Eye (tissue), 1 donor: ENCODE measurements around the gene KMT2D.
"Not testable (repeated sequence)": the region's sequence is repeated elsewhere in the genome, so short reads cannot be mapped to it uniquely, and the experiment has no call there.

Source experiments
- DNase-seq: peaks from one replicate; pipeline ENCODE4 v3.0.0-alpha.2; 2015

Gene KMT2D

GRCh38 chr12:49088150-49088931 lies 27.7 kb upstream of the KMT2D start:
- DNase-seq, result peak; percentile 93

DNA sequence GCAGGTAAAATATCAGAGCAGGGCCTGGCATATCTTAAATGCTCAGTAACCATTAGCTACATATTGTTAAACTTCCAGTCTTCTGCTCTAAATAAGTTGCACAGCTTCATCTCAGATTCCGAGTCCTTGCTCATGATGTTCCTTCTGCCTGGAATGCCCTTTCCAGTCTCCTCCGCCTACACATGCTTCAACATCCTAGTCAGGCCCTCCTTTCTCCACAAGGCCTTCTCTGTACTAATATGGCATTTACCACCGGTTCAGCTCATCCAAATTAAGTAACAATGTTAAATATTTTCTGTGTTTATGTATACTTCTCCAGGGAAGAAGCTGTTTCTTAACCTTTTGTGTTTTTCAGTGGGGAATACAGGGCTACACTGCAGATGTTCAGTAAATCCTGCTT lies 25.5 kb upstream of the KMT2D start:
- DNase-seq, result no peak

DNA sequence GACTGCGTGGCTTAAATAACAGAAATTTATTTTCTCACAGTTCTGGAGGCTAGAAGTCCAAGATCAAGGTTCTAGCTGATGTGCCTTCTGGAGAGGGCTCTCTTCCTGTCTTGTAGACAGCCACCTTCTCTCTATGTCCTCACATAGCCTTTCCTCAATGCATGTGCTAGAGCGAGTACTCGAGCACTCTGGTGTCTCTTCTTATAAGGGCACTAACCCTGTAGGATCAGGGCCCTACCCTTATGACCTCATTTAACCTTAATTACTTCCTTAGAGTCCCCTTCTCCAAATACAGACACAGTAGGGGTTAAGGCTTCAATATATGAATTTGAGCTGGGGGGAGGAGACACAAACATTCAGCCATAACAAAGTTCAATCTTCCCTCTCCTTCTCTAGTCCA lies 23.8 kb upstream of the KMT2D start:
- no peak for DNase-seq

GRCh38 chr12:49079793-49080192 lies 19.2 kb upstream of the KMT2D start:
- DNase-seq, result peak; percentile 24

DNA sequence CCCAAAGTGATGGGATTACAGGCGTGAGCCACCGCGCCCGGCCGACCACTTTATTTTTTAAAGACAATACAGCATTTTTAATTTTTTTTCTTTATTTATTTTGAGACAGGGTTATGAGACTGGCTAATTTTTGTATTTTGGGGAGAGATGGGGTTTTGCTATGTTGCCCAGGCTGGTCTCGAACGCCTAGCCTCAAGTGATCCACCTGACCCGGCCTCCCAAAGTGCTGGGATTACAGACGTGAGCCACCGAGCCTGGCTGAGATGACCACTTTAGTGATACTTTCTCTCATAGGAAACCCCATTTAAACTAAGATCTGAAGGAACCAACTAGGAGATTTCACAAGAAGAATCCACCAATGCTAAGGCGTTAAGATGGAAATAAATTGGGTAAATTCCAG lies 10.4 kb upstream of the KMT2D start:
- DNase-seq, result no peak

- DNase-seq, result peak; percentile 98
These were observed 9.1 kb upstream of the KMT2D start, which contains the start of gene RHEBL1 for GRCh38 chr12:49069507-49070346. Gene RHEBL1, minus strand, starts transcription at chr12:49069979. Its CDS starts 194 bp downstream, at chr12:49069785.

GRCh38 chr12:49068879-49069506 lies 8.4 kb upstream of the KMT2D start:
- peak; percentile 25 for DNase-seq

- DNase-seq, result no peak
These were observed 5.5 kb upstream of the KMT2D start for GRCh38 chr12:49066120-49066519.

GRCh38 chr12:49064767-49065152 lies 4.2 kb upstream of the KMT2D start:
- DNase-seq, result no peak

GRCh38 chr12:49061916-49062315 lies 1.3 kb upstream of the KMT2D start:
- DNase-seq, result not testable (repeated sequence)

DNA sequence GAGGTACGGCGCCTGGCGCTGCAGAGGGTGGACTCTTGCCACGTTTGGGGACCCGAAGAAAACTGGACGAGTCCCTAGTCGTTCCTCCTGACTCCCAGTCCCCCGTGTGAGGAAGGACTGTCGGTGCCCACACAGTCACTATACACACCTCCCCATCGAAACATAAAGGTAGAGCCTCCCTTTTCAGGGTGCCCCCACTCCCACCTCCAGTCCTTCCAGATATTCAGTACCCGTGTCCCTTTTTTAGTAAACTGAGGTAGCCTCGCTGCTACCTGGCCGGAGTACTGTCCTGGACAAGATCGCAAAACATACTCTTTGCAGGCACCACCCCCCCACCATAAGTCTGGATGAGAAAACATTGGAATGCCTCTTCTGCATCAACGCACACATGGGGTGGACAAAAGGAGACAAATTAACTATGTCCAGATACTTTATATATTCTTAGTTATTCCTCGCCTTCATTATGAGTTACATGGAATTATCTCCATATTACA lies 610 bp upstream of the KMT2D start:
- DNase-seq, result no peak

DNA sequence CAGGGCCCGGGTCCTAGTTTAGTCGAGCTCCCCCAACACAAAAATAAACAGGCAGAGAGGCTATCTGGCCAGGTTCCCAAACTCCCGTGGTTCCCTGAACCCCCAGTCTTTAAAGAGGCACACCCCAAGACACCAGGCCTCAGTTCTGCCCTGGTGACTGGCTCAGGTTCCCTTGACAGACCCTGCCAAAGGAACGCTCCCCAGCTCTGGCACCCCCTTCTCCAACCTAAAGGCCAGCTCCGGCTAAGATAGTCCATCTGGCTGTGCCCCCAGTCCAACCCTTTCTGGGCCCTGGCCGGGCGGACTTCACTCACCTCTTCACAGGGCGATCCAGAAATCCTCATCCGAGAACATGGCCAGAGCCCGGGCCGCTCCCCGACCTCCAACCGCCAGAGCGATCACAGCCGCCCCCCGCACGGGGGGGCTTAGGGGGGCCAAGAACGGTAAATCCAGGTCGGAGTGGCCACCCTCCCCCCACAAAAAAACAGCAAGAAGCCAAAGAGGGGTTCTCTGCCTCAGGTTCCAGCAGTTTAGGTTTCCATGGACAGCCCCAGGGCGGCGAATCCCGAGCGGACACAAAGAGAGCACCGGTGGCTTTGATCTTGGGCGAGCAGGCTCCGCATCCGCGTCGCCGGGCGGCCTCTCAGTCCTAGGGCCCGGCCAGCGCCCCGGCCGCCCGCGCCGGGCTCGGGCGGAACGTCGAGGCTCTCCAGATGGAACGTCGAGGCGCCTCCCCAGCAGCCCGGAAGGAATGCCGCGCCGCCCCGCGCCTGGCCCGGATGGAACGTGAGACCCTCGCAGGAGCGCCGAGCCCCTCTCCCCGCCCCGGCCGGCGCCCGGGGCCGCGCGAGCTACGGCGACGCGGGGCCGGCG lies 1.1 kb downstream of the KMT2D start:
- DNase-seq, result no peak

DNA sequence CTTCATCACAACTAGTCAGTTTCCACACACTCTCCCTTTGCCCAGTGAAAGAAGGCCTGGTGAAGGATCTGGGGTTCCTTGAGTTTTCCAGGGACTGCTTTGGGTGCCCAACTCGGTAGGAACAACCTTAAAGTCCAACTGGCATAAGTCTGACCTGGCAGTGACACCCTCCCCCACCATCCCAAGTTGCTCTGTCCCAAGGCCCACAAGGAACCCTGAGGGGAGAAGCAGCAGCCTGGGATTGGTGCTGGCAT lies 1.6 kb downstream of the KMT2D start:
- no peak for DNase-seq

DNA sequence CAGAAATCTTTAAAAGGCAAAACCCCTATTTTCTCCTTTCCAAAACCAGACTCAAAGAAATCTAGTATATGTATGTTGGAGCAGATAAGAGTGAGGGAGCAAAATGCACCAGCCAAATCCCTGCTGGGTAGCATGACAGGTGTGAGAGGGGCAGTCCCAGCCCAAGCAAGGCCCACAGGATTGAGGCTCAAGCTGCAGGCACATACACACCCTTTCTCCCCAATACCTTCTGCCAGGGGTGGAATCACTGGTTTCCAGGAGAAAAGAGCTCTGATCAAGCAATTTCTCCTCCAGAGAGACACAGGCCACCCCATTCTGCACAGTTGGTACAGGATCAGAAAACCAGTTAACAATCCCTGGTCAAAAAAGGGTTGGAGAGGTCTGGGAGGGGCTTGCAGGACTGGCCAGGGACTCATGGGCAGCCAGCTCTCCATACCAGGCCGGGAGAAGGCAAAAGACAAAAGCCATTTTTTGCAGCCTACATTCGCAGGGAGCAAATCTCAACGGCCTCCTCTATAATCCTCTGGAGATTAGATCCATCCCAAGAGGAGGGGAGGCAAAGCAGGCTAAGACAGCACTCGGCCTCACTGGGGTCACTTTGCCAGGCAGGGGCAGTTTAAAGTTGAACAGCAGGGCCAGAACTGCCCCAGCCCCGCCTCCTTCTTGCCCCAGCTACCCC lies 2.1 kb downstream of the KMT2D start:
- no peak for DNase-seq

DNA sequence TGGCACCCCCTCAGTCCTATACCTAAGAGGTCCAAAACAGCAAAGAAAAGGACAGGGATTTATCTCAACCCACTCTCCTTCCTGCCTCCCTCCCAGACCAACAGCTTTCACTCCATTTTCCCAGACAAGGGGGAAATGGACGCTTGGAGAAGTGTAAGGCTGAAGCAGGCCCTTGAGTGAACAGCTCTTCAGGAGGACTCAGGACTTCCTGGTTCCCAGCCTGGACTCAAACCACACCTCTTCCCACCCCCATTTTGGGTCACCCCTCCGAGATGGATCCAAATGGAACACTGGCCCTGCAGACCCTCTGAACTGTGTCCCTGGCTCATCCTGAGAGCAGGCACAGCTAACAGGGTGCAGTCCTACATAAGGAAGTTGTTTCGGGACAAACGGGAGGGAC lies 2.7 kb downstream of the KMT2D start:
- no peak for DNase-seq

DNA sequence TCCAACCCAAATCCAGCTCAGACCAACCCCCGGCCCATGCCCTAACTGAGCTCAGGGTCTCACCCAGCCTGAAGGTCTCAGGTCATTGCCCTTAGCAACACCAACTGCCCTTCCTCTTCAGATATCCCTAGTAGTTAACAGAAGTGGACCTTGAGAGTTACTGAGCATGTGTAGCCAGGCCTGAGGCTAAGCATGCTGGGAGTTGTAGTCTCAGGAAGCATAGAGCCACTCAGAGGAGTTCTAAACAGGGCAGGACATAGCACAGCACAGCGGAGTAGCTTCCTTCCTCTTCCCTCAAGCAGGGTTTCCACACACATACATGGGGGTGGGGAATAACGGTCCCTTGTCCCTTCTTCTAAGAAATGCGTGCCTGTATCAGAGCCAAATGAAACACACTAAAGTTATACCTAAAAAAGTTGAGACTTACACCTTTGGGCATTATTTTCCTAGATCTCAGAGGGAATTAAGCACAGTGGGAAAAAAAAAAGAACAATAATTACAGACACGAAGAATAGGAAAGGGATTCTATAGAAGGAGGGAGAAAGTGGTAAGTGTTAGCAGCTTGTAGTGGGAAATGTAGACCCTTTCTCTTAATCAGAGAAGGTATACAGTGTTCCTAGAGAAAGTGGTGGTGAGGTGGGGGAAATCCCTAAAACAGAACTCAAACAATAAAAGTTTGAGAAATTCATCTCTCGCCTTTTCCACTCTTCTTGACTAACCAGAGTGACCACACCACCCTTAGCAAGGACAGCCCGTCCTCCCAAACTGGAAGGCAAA lies 4.4 kb downstream of the KMT2D start:
- peak; percentile 77 for DNase-seq

DNA sequence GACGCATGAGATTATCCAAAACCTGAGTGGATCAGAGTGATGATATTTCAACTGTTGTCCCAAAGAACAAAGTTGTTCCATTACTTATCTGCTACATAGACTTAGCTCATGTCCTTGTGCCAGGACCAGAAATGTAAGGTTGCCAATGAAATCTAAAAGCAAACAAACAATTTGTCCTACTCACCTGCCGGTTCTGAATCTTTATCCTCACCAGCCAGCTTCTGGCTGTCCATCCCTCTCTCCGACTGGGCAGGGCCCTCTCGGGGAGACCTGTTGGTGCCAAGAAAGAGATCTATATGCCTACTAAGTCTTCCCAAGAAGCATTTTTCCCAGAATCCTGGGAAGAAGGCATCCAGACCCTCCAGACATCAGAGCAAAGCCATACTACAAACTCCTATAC lies 5.5 kb downstream of the KMT2D start:
- no peak for DNase-seq

- DNase-seq, result no peak
These were observed 6.1 kb downstream of the KMT2D start for GRCh38 chr12:49054524-49054923.

DNA sequence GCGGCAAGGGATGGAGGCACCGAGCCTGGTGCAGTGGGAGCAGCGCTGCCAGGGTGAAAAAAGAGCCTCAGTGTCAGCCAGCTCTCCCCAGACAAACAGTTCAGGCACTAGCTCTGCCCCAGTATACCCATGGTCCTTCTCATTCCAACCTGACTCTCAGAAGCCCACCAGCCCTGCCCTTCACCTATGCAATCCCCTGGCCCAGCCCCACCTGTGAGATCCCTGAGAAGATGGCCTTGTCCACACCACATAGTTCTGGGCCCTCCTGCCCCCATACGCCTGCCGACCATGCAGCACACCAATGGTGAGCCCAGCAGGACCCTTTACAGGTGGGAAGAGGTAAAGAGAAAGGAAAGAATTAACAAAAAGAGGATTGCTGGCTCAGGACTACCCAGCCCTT lies 6.5 kb downstream of the KMT2D start:
- DNase-seq, result no peak

GRCh38 chr12:49052451-49053208 lies 8.0 kb downstream of the KMT2D start:
- no peak for DNase-seq
